ENCODE data around the gene SIK3. TPM values are rescaled to one million over a fixed set of nuclear protein-coding genes. Genes with fewer than 3 reads are reported as not detected.
"Not testable (repeated sequence)": the region's sequence is repeated elsewhere in the genome, so short reads cannot be mapped to it uniquely, and the experiment has no call there.

Gene SIK3
- total and polyA plus RNA-seq, 12 donors = 11.7 to 176 (median 25.2) TPM

- no peak for DNase-seq
- H3K36me3 ChIP-seq (replicated peaks in 1 of 2) = no peaks in the 10 kb centered on the region
- no peak for TF ChIP-seq CTCF (IDR thresholded peaks at IDR 0.05)
- TF ChIP-seq POLR2A (IDR thresholded peaks at IDR 0.05) = no peak
- no peak overlapping the region for H3K27ac ChIP-seq
- WGBS, 4 donors = 81 to 87% (median 85%) methylated on average over 7 of the region's 7 CpGs
- no peak overlapping the region for H3K4me3 ChIP-seq
- H3K27me3 ChIP-seq = no peaks in the 10 kb centered on the region
- no peaks in the 10 kb centered on the region for H3K9me3 ChIP-seq (replicated peaks in 1 of 3)
- no peaks in the 10 kb centered on the region for H3K4me1 ChIP-seq (replicated peaks in 1 of 2)
- intact Hi-C loops (cut with DNase I) = no loop called here
Observed at GRCh38 chr11:117126223-117126965, 28.2 kb upstream of the SIK3 start.

DNA sequence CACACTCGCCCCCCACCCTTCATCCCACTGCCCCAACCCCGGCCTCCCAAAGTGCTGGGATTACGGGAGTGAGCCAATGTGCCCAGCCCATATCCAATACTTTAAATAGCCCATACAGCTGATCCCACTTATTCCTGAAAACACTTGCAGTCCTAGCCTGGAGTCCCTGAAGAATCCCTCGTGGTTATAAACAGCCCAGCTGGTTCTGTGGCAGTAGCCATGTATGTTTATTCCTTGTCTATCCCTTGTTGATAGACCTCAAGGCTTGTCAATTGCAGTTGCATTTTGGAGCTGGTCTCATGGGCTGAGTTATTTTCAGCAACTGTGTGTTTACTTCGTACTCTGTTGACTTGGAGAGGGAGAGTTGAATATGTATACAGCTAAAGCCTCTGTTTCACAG lies 24.3 kb upstream of the SIK3 start:
- no peak for TF ChIP-seq POLR2A (IDR thresholded peaks at IDR 0.05)
- no peak for TF ChIP-seq CTCF (IDR thresholded peaks at IDR 0.05)
- Histone ChIP-seq H3K27ac (no peak overlapping the region), H3K9me3 (replicated peaks in 1 of 3) (no peaks in the 10 kb centered on the region), H3K36me3 (replicated peaks in 1 of 2) (no peaks in the 10 kb centered on the region), H3K27me3 (no peaks in the 10 kb centered on the region), H3K4me1 (replicated peaks in 1 of 2) (no peaks in the 10 kb centered on the region), H3K4me3 (no peak overlapping the region)
- intact Hi-C loops (cut with DNase I) = no loop called here
- DNase-seq = no peak
- WGBS, 4 donors = 79 to 91% (median 83%) methylated on average over 5 of the region's 5 CpGs

- H3K27me3 ChIP-seq = no peaks in the 10 kb centered on the region
- no peaks in the 10 kb centered on the region for H3K9me3 ChIP-seq (replicated peaks in 1 of 3)
- intact Hi-C loops (cut with DNase I) = no loop called here
- TF ChIP-seq CTCF (IDR thresholded peaks at IDR 0.05) (no peak), POLR2A (IDR thresholded peaks at IDR 0.05) (no peak)
- DNase-seq = no peak
- no peak overlapping the region for H3K27ac ChIP-seq
- no peaks in the 10 kb centered on the region for H3K4me1 ChIP-seq (replicated peaks in 1 of 2)
- no peaks in the 10 kb centered on the region for H3K36me3 ChIP-seq (replicated peaks in 1 of 2)
- no peak overlapping the region for H3K4me3 ChIP-seq
Observed at GRCh38 chr11:117121176-117121575, 22.9 kb upstream of the SIK3 start.

DNA sequence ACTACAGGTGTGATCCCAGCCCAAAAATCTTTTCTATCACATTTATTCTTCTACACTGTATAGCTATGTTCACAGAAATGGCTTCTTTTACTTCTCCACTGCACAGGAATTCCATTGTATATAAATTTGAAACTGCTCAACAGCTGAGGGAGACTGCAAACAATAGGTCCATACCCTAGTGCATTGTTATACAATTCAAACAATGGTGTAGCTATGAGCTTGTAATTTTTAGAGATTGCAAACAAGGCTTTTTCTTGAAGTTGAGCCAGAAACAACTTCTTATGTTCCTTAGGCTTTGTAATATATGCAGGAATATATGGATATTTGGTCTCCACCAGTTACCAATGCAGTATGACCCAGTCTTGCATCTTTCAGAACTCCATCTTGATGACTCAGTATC lies 19.5 kb upstream of the SIK3 start:
- Histone ChIP-seq H3K9me3 (replicated peaks in 1 of 3) (no peaks in the 10 kb centered on the region), H3K4me3 (no peak overlapping the region), H3K36me3 (replicated peaks in 1 of 2) (no peaks in the 10 kb centered on the region), H3K27me3 (no peaks in the 10 kb centered on the region), H3K27ac (no peak overlapping the region), H3K4me1 (replicated peaks in 1 of 2) (no peaks in the 10 kb centered on the region)
- no peak for DNase-seq
- no peak for TF ChIP-seq POLR2A (IDR thresholded peaks at IDR 0.05)
- no peak for TF ChIP-seq CTCF (IDR thresholded peaks at IDR 0.05)
- intact Hi-C loops (cut with DNase I) = no loop called here

DNA sequence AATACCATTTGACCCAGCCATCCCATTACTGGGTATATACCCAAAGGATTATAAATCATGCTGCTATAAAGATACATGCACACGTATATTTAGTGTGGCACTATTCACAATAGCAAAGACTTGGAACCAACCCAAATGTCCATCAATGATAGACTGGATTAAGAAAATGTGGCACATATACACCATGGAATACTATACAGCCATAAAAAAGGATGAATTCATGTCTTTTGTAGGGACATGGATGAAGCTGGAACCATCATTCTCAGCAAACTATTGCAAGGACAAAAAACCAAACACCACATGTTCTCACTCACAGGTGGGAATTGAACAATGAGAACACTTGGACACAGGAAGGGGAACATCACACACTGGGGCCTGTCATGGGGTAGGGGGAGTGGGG lies 14.7 kb upstream of the SIK3 start:
- not testable (repeated sequence) for H3K27ac ChIP-seq; H3K4me3 ChIP-seq; H3K36me3 ChIP-seq (replicated peaks in 1 of 2); H3K9me3 ChIP-seq (replicated peaks in 1 of 3); H3K4me1 ChIP-seq (replicated peaks in 1 of 2); H3K27me3 ChIP-seq; DNase-seq
- WGBS, 4 donors = 56 to 83% (median 78%) methylated on average over 1 of the region's 1 CpG
- intact Hi-C loops (cut with DNase I) = loop anchor here in 1 of 2 donors (5.0 kb wide), 1 partner anchor 236 kb away; no protein-coding TSS in a partner anchor

GRCh38 chr11:117112497-117112896 lies 14.3 kb upstream of the SIK3 start:
- H3K36me3 ChIP-seq (replicated peaks in 1 of 2); H3K9me3 ChIP-seq (replicated peaks in 1 of 3); H3K27ac ChIP-seq; H3K4me1 ChIP-seq (replicated peaks in 1 of 2); DNase-seq; H3K27me3 ChIP-seq; H3K4me3 ChIP-seq: not testable (repeated sequence)
- 52 to 67% (median 57%) methylated on average over 3 of the region's 3 CpGs for WGBS, 4 donors
- intact Hi-C loops (cut with DNase I) = loop anchor here in 1 of 2 donors (5.0 kb wide), 1 partner anchor 235 kb away; no protein-coding TSS in a partner anchor

Measured in adrenal gland (tissue), 12 donors.